ENCODE results near the gene POMC.
"Not testable (repeated sequence)": the region's sequence is repeated elsewhere in the genome, so short reads cannot be mapped to it uniquely, and the experiment has no call there.

The POMC gene

GRCh38 chr2:25132693-25133092 lies 35.7 kb downstream of the POMC start:
- DNase-seq (ENCODE audit: low spot score), result no peak

- DNase-seq (ENCODE audit: low spot score), result no peak
Observed at GRCh38 chr2:25132299-25132635, 36.1 kb downstream of the POMC start.

- no peak for DNase-seq (ENCODE audit: low spot score)
Observed at GRCh38 chr2:25131567-25132298, 36.6 kb downstream of the POMC start.

- DNase-seq (ENCODE audit: low spot score), result no peak
Observed at GRCh38 chr2:25131253-25131566, 37.2 kb downstream of the POMC start.

GRCh38 chr2:25129901-25130520 lies 38.4 kb downstream of the POMC start:
- DNase-seq (ENCODE audit: low spot score), result no peak

- no peak for DNase-seq (ENCODE audit: low spot score)
Observed at GRCh38 chr2:25127646-25128045, 40.7 kb downstream of the POMC start.

GRCh38 chr2:25127071-25127470 lies 41.3 kb downstream of the POMC start:
- DNase-seq (ENCODE audit: low spot score), result not testable (repeated sequence)

- no peak for DNase-seq (ENCODE audit: low spot score)
Observed at GRCh38 chr2:25125976-25126375, 42.4 kb downstream of the POMC start.

GRCh38 chr2:25125189-25125588 lies 43.2 kb downstream of the POMC start:
- no peak for DNase-seq (ENCODE audit: low spot score)

GRCh38 chr2:25123682-25124081 lies 44.7 kb downstream of the POMC start:
- DNase-seq (ENCODE audit: low spot score), result no peak

- DNase-seq (ENCODE audit: low spot score), result no peak
Observed at GRCh38 chr2:25122367-25122766, 46.0 kb downstream of the POMC start.

GRCh38 chr2:25119263-25119662 lies 49.1 kb downstream of the POMC start:
- no peak for DNase-seq (ENCODE audit: low spot score)

- no peak for DNase-seq (ENCODE audit: low spot score)
Observed at GRCh38 chr2:25116956-25117355, 51.4 kb downstream of the POMC start.

- DNase-seq (ENCODE audit: low spot score), result no peak
Observed at GRCh38 chr2:25115902-25116301, 52.5 kb downstream of the POMC start.

GRCh38 chr2:25115249-25115883 lies 53.0 kb downstream of the POMC start:
- DNase-seq (ENCODE audit: low spot score), result no peak

- no peak for DNase-seq (ENCODE audit: low spot score)
Observed at GRCh38 chr2:25112113-25112512, 56.3 kb downstream of the POMC start.
